Inflammatory macrophage treated with lipopolysaccharide for 1 hour (primary cell): Measurements from ENCODE around the gene MSI2.

ENCODE experiments used
- DNase-seq, 2 donors: peaks; one replicate each; pipeline ENCODE4 v3.0.0-alpha.2; 2020 to 2022

The MSI2 gene

DNA sequence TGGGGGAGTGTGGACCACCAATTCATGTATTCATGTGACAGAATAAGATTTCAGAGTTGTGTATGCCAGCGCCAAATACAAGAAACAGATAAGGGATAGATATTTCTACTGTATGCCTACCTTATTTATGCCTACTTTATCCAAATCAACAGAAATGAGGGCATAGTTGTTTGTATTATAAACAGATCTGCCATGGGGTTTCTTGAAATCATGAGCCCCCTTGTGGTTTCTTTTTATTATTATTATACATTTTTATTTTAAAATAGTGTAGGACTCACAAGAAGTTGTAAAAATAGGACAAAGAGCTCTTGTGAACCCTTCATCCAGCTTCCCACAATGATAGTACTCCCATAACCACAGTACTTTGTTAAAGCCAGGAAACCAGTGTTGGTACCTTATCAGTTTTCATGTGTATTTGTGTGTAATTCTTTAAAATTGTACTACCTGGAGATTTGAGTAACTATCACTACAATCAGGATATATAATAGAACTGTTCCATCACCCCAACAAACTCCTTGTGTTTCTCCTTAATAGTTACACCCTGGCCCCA is 259.4 kb downstream of the MSI2 start:
- DNase-seq: no peak

DNA sequence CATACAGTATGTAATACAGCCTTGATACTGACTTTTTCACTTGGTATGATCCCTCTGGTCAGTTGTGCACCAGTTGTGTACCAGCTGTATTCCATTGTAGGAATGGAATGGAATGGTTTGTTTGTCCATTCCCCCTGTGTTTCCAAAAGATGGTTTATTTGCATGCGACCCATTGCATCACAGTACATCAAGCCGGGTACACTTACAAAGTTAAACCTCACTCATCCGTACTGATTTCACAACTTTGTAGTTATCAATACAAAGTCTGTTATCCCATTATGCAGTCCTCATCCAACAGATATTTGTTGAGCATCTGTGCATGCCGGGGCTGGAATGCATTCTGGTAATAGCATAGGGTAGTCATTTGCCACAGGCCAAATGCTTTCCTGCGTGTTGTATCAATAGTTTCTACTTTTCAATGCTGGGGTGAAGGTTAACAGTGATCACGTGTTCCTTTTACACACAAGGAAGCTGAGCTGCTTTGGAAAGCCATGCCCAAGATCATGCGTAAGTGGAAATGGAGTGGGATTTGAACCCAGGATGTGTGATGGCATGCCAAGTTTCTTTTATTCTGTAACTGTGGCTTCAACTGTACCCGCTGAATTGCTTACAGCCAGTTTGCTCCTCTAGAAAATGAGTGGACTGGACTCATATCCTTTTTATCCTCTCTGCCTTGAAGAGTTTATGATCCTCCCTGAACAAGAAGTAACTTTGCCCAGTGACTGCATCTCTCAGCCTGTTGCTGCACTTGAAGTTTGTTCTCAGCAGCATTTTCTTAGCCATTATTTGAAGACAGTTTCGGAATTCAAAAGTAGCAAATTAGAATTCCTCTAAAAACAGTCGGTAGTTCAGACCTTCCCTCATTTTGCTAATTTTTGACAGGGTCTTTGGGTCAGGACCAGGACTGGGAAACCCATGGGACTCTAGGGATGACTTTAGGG is 260.2 kb downstream of the MSI2 start:
- no peak for DNase-seq

DNA sequence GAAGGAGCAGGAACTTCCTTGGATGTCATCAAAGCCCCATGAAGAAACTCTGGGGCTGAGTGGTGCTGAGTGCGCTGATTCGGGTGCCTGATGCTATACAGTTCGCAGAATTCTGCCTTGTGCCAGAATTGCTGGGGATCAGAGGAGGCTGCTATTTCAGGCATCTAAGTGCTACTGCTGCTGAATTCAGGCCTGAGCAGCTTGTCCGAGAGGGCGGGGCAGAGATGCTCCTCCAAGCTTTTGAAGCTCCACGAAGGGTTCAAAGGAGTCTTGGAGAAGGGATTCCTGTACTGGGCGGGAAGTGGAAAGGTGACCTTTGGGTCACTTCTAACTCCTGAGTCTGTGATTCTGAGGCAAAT is 260.9 kb downstream of the MSI2 start:
- no peak for DNase-seq

- DNase-seq: no peak
Measured at GRCh38 chr17:57517632-57518456, 261.5 kb downstream of the MSI2 start.

- no peak for DNase-seq
Measured at GRCh38 chr17:57518587-57519581, 262.6 kb downstream of the MSI2 start.

- DNase-seq: no peak
Measured at GRCh38 chr17:57519800-57520199, 263.5 kb downstream of the MSI2 start.

GRCh38 chr17:57521606-57522005 is 265.3 kb downstream of the MSI2 start:
- DNase-seq: no peak

- DNase-seq: no peak
Measured at GRCh38 chr17:57522042-57523005, 266.0 kb downstream of the MSI2 start.

GRCh38 chr17:57523926-57524632 is 267.8 kb downstream of the MSI2 start:
- DNase-seq: no peak

- no peak for DNase-seq
Measured at GRCh38 chr17:57524839-57525568, 268.7 kb downstream of the MSI2 start.

DNA sequence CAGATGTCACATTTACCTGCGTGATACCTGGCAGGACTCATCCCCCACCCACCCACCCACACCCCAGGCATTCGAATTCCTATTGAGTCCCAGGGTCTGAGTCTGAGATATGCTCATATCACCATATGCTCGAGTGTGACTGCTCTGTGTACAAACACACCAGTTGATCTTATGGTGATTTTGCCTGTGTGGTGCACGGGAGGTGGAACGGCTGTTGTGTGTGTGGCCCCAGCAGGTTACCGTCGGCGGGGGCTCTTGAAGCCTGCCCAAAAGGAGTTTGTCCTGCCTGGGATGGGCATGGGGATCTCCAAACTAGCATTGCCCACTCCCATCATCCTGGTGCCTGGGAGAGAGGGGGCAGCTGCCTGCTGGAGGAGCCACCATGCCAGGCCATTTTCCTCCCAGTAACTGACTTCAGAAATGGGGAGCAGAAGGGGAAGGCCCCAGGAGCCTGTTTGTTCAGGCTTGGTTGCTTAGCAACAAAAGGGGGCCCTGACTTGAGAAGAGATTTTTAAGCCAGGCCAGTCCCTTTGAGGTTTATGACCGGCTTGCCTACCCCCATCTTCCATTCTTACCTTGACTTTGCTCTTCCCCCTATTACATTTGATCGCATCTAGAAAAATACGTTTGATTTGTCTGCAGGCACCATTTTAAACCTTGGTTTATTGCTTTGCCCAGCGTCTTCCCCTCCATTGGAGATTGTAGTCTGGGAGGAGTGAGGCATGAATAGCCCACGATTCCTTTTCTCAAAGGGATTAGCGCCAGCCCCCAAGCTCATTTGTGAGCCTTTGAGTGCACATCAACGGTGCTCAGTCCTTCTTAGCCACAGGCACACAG is 271.1 kb downstream of the MSI2 start:
- DNase-seq: no peak

- DNase-seq: no peak
Measured at GRCh38 chr17:57528058-57528451, 271.7 kb downstream of the MSI2 start.

- DNase-seq: no peak
Measured at GRCh38 chr17:57530026-57530425, 273.7 kb downstream of the MSI2 start.

DNA sequence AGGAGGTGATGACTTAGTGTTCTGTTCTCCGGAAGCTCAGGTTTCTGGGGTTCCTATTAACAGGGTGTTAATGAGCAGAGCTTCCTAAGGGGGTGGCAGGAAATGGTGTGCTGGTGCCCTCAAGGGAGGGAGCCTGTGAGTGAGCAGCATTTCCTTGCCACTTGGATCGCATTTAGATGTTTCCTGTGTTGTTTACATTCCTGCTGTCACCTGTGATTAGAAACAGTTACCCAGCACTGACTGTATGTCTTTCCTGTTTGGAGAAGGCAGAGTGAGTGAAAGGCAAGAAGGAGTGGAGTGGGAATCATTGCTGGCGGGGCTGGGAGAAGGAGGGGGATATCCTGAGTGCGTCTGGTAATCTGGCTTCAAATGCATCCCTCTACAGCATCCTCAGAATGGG is 274.2 kb downstream of the MSI2 start:
- DNase-seq: no peak

GRCh38 chr17:57531078-57531477 is 274.8 kb downstream of the MSI2 start:
- DNase-seq: no peak

DNA sequence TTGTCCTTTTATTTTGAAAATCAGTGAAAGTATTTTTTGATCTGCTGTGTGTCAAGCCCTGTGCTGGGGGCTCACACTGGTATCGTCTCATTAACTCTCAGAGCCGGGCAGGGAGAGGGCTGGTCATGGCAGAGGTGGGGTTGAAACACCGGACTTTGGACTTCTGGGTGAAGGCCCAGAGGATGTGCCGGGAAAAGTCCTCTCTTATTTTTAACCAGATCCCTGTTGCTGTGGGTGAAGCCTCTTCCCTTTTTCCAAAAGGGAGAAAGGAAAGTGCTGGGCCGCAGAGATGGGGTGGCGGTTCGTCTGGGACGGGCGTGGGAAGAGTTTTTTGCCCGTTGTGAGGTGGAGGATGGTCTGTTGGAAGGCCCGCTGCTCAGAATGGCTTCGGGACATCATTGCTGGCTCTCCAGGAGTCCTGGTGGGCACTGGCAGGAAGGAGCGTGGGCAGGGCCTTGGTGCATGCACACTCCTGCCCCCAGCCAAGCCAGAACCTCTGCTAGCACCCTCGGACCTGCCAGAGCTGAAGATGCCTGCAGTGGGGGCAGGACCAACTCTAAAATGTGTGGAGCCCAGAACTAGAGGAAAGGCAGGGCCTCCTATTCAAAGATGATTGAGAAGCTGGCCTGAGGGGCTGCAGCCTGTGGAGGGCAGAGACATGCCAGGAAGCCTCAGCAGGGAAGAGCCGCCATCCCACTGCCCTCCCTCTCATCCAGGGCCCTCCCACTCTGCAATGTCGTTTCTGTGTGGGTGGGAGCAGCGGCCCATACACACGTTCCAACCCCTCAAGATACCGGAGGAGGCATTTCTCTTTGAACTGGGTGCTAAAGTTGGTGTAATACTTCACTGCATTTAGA is 275.6 kb downstream of the MSI2 start:
- no peak for DNase-seq

DNA sequence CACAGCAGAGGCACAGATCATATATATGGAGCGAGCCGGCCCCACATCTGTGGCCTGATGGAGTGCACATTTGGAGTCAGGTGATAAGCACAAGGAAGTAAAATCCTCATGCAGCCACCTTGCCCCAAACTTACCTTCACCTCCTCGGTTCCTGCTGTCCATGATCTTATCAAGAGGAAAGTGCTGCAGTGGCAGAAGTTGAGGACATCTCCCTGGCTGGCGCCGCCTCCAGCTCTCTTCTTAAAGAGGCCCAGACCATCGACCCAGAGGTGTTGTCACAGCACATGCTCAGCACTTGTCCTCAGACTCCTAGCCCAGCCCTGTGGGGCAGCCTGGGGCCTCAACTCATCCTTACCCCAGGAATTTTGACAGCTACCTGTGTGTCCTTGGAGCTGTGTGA is 276.2 kb downstream of the MSI2 start:
- DNase-seq: no peak

GRCh38 chr17:57532966-57533365 is 276.6 kb downstream of the MSI2 start:
- DNase-seq: no peak
